PFSK-1 (cell line): ENCODE data around the gene SELENON.

Source experiments
- FOXP2 ChIP-seq: optimal IDR thresholded peaks from 2 replicates; pipeline ENCODE3; 2011; ENCODE audit warnings: borderline replicate concordance, control low read depth, inconsistent platforms; ENCODE audit not compliant: insufficient read depth; ENCODE audit errors: extremely low read length, extremely low read depth
- REST ChIP-seq, 2 experiments: IDR thresholded peaks; 2 replicates each; pipeline versions ENCODE4 v1.6.1 to v1.8.0; 2011 to 2012; ENCODE audit warnings: low read depth in 2 of 2, low read length in 2 of 2, control low read depth in 1 of 2, inconsistent platforms in 1 of 2, mild to moderate bottlenecking in 1 of 2, moderate library complexity in 1 of 2; ENCODE audit not compliant: insufficient read depth in 1 of 2

- no peak for TF ChIP-seq REST (IDR thresholded peaks at IDR 0.05; ENCODE audit: insufficient read depth in 1 of 2, low read depth in 2 of 2, low read length in 2 of 2)
- no peak for TF ChIP-seq FOXP2
These were observed 27.2 kb upstream of the SELENON start for GRCh38 chr1:25772692-25773245.
